AG04450 (cell line): ENCODE data around the gene PGLYRP3. TPM values are rescaled to one million over a fixed set of nuclear protein-coding genes. Genes with fewer than 3 reads are reported as not detected.

Source experiments
- CTCF ChIA-PET: fragments of 300-600, 350-600 bp; formaldehyde crosslinking; extraction: SDS; loops from one replicate; lab custom pipeline; 2022; ENCODE audit warnings: antibody characterized with exemption, inconsistent platforms; lab: Charles Lee
- POLR2A ChIA-PET: fragments of 350-600 bp; formaldehyde crosslinking; extraction: SDS; loops from one replicate; lab custom pipeline; 2021; ENCODE audit warnings: antibody characterized with exemption, inconsistent platforms; lab: Yijun Ruan, JAX
- DNase-seq: peaks from one replicate; pipeline ENCODE4 v3.0.0-alpha.2; 2011; ENCODE audit warnings: low read depth, low spot score
- H3K27ac ChIP-seq: one replicate; pipeline ENCODE4 v1.5.1; 2012; ENCODE audit warnings: low read depth, low read length, control low read depth
- H3K27me3 ChIP-seq: one replicate; pipeline ENCODE4 v1.6.0; 2012; ENCODE audit warnings: low read length; ENCODE audit not compliant: control insufficient read depth, insufficient read depth
- H3K4me3 ChIP-seq: 2 replicates; pipeline ENCODE4 v1.5.1; 2011; ENCODE audit warnings: mild to moderate bottlenecking, low read depth, low read length, control low read depth
- H3K9me3 ChIP-seq: 2 replicates; pipeline ENCODE4 v1.5.1; 2012; ENCODE audit warnings: low read length; ENCODE audit not compliant: control insufficient read depth, insufficient read depth
- CTCF ChIP-seq: IDR thresholded peaks from 2 replicates; pipeline ENCODE4 v1.5.1; 2011; ENCODE audit warnings: low read depth, low read length, control low read depth, inconsistent platforms
- polyA plus RNA-seq: library from polyadenylated mRNA; depleted of rRNA; stranded (reverse); fragments of >200 nt; gene quantifications from 2 replicates; pipeline ENCODE4 v1.2.3, GENCODE V29; 2011

The PGLYRP3 gene
- polyA plus RNA-seq, 1 experiment = not detected

- ChIA-PET POLR2A (no interaction called here), CTCF (no interaction called here)
- no peaks in the 10 kb centered on the region for H3K9me3 ChIP-seq
These were observed 41.0 kb downstream of the PGLYRP3 start for GRCh38 chr1:153271711-153272110.

GRCh38 chr1:153265457-153265856 is 47.3 kb downstream of the PGLYRP3 start:
- no peak for DNase-seq
- no peak overlapping the region for H3K27ac ChIP-seq
- no peaks in the 10 kb centered on the region for H3K9me3 ChIP-seq
- ChIA-PET POLR2A (no interaction called here), CTCF (no interaction called here)
- no peak overlapping the region for H3K4me3 ChIP-seq
- no peak for TF ChIP-seq CTCF
- H3K27me3 ChIP-seq = peaks cover 21% of the 10 kb centered on the region

More at GRCh38 chr1:153271711-153272110, 41.0 kb downstream of the PGLYRP3 start:
- Histone ChIP-seq H3K27me3 (no peaks in the 10 kb centered on the region), H3K4me3 (no peak overlapping the region), H3K27ac (no peak overlapping the region)
- no peak for TF ChIP-seq CTCF
- no peak for DNase-seq

- ChIA-PET POLR2A (no interaction called here), CTCF (no interaction called here)
- Histone ChIP-seq H3K9me3 (no peaks in the 10 kb centered on the region), H3K4me3 (no peak overlapping the region), H3K27ac (no peak overlapping the region), H3K27me3 (peaks cover 27% of the 10 kb centered on the region)
- no peak for DNase-seq
- no peak for TF ChIP-seq CTCF
These were observed 50.1 kb downstream of the PGLYRP3 start for GRCh38 chr1:153262462-153263157.

- no peak overlapping the region for H3K4me3 ChIP-seq
- no peak for DNase-seq
- TF ChIP-seq CTCF = no peak
- no peaks in the 10 kb centered on the region for H3K9me3 ChIP-seq
- CTCF ChIA-PET = no interaction called here
- POLR2A ChIA-PET = no interaction called here
- no peak overlapping the region for H3K27ac ChIP-seq
- peaks cover 27% of the 10 kb centered on the region for H3K27me3 ChIP-seq
These were observed 50.7 kb downstream of the PGLYRP3 start for GRCh38 chr1:153262070-153262366.

- DNase-seq = no peak
- H3K27me3 ChIP-seq = peaks cover 27% of the 10 kb centered on the region
- ChIA-PET POLR2A (no interaction called here), CTCF (no interaction called here)
- TF ChIP-seq CTCF = no peak
- peak overlapping the region; percentile 38 for H3K4me3 ChIP-seq
- no peak overlapping the region for H3K27ac ChIP-seq
- H3K9me3 ChIP-seq = no peaks in the 10 kb centered on the region
These were observed 51.3 kb downstream of the PGLYRP3 start for GRCh38 chr1:153261281-153262069.
